ENCODE data around the gene NCAM2.
A peak's percentile ranks its signal among the peaks of the same experiment; 100 is the strongest.
"Not testable (repeated sequence)": the region's sequence is repeated elsewhere in the genome, so short reads cannot be mapped to it uniquely, and the experiment has no call there.

Gene NCAM2

GRCh38 chr21:21103692-21104091 lies 105.5 kb downstream of the NCAM2 start:
- DNase-seq (ENCODE audit: low read depth) = no peak

GRCh38 chr21:21109736-21110135 lies 111.5 kb downstream of the NCAM2 start:
- no peak for DNase-seq (ENCODE audit: low read depth)

- DNase-seq (ENCODE audit: low read depth) = no peak
Observed at GRCh38 chr21:21111309-21111920, 113.2 kb downstream of the NCAM2 start.

DNA sequence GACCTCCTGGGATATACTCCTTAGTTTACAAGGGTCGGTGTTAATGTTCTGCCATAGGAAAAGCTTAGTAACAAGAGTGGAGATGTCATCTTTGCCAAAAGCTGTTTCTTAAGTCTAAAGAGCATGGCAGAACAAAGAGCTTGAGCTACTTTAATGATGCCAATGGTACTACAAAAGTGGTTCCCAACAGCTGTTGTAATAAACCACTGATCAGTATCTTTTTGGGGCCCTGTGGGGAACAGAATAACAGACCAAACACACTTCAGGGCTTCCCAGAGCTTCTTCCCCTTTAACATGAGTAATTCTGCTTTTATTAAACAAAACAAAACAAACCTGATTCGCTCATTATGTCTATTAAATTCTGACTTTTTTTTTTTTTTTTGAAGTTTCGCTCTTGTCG lies 116.3 kb downstream of the NCAM2 start:
- no peak for DNase-seq (ENCODE audit: low read depth)

DNA sequence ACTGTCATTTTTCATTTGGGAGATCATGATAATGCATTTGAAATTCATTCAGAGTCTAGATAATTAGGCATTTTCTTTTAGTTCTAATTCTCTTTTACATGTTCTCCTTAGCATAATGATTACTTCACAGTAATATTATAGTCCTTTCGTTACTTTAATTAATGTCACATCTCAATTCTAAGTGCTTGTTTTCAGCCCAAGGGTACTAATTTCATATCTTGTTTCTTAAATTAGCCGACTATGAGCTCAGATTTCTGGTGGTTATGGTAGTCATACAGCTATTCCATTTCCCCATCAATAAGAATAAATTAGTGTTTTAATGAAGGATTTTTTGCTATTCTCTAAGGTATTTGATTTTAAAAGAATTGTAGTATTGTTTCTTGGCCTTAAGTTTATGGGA lies 120.9 kb downstream of the NCAM2 start:
- no peak for DNase-seq (ENCODE audit: low read depth)

DNA sequence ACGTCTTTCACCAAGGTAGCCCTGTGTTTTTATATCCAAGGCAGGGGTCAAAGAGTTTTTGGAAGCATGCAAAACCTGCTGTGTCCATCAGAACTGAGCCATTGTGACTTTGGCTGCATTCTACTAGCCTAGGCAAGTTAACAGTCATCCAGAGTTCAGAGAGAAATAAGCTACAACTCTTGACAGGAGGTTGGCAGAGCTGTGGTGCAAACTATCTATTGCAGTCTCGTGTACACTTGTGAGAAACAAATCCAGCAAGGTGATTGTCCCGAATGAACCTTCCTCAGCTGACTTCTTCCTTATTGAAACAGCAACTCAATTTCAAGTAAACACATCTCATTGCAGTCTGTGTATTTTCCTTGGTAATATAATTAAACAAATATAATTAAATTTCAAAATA lies 124.5 kb downstream of the NCAM2 start:
- no peak for DNase-seq (ENCODE audit: low read depth)

- DNase-seq (ENCODE audit: low read depth) = no peak
Observed at GRCh38 chr21:21132390-21132789, 134.2 kb downstream of the NCAM2 start.

GRCh38 chr21:21137986-21138385 lies 139.8 kb downstream of the NCAM2 start:
- DNase-seq (ENCODE audit: low read depth) = no peak

DNA sequence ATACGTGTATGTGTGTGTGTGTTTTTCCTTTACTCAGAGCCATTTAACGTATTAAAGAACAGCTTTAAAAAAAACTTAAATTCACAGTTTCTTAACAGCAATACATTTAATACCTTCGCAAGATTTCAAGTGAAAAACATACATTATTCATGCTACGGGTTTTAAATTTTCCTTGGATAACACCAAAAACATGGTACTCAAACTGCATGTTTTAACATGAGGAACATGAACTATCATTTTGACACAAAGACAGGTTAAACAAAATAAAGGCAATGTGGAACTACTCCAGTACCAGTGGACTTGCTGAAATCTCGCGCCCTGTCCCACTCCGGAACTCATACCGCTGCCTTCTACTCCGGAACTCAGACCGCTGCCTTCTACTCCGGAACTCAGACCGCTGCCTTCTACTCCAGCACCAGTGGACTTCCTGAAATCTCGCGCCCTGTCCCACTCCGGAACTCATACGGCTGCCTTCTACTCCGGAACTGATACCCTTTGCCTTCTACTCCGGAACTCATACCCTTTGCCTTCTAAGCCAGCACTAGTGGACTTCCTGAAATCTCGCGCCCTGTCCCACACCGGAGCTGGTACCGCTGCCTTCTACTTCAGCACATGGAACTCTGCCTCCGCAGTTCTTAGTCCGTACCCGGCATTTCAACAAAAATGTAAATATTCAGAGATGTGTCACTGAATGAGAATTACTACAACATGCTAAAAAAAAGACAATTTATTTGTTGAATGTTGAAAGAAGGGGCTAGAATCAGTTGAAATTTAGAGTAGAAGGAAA lies 148.6 kb downstream of the NCAM2 start:
- no peak for DNase-seq (ENCODE audit: low read depth)

GRCh38 chr21:21147374-21147745 lies 149.2 kb downstream of the NCAM2 start:
- DNase-seq (ENCODE audit: low read depth) = no peak

- DNase-seq (ENCODE audit: low read depth) = no peak
Observed at GRCh38 chr21:21148009-21148408, 149.8 kb downstream of the NCAM2 start.

DNA sequence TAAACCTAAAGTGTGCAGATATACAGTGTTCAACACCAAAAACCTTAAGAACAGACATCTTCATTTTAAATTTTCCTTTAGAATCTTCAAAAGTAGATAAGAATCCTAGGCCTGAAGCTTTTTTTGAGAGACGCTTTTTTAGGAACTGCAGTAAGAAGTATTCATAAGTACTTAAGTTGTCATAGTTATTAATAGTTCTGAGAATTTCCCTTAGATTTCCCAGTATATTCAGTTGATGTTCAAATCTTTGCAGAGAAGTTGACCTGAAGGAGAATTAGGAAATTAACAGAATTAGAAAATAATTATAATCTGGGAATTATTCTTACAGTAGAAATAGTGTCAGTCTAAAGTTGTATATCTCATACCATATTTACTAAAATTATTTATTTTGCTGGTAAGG lies 150.3 kb downstream of the NCAM2 start:
- DNase-seq (ENCODE audit: low read depth) = no peak

DNA sequence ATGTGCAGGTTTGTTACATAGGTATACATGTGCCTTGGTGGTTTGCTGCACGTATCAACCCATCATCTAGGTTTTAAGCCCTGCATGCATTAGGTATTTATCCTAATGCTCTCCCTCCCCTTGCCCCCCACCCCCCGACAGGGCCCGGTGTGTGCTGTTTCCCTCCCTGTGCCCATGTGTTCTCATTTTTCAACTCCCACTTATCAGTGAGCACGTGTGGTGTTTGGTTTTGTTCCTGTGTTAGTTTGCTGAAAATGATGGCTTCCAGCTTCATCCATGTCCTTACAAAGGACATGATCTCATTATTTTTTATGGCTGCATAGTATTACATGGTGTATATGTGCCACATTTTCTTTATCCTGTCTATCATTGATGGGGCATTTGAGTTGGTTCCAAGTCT lies 151.2 kb downstream of the NCAM2 start:
- DNase-seq (ENCODE audit: low read depth) = not testable (repeated sequence)

DNA sequence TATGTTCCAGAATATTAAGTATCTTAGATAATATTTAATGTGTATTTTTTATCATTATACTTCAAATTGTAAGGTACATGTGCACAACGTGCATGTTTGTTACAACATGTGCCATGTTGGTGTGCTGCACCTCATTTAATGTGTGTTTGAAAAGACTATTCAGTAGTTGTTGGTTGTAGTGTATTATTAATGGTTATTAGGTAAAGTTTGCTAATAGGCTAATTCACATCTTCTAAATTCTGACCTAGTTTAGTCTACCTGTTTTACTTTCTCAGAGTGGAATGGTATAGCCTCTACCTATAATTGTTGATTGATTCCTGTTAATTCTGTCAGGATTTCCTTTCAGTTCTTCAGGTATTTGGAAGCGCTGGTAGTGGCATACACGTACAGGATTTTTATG lies 153.0 kb downstream of the NCAM2 start:
- DNase-seq (ENCODE audit: low read depth) = no peak

- no peak for DNase-seq (ENCODE audit: low read depth)
Observed at GRCh38 chr21:21156397-21156796, 158.2 kb downstream of the NCAM2 start.

DNA sequence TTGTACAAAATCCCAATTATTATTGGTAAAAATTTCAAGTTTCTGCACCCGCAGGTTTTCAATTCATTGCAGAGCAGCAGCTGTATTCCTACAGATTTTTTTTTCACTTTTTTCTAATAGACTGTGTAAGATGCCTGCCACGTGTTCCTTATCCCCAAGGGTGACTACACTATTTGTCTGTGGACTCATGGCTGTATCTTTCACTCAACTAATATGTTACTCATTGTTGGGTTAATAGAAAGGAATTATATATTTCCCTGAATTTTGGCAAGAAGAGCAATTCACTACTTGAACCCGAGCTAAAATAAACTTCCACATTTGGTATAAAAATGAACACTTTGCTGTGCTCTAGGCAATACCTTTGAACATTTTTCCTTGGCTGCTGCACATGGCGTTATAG lies 158.7 kb downstream of the NCAM2 start:
- no peak for DNase-seq (ENCODE audit: low read depth)

DNA sequence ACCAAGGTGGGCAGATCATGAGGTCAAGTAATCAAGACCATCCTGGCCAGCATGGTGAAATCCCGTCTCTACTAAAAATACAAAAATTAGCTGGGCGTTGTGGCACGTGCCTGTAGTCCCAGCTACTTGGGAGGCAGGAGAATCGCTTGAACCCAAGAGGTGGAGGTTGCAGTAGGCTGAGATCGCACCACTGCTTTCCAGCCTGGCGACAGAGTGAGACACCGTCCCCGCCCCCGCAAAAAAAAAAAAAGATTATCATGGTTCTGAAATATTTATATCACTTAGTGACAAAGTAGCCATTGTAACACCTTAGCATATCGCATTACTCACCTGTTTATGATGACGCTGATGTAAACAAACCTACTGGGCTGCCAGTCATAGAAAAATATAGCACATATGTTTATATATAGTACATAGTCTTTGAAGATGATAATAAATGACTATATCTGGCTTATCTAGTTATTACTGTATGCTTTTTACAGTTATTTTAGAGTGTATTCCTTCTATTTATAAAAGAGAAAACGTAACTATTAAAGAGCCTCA lies 160.2 kb downstream of the NCAM2 start:
- no peak for DNase-seq (ENCODE audit: low read depth)

GRCh38 chr21:21159253-21159899 lies 161.2 kb downstream of the NCAM2 start:
- no peak for DNase-seq (ENCODE audit: low read depth)

DNA sequence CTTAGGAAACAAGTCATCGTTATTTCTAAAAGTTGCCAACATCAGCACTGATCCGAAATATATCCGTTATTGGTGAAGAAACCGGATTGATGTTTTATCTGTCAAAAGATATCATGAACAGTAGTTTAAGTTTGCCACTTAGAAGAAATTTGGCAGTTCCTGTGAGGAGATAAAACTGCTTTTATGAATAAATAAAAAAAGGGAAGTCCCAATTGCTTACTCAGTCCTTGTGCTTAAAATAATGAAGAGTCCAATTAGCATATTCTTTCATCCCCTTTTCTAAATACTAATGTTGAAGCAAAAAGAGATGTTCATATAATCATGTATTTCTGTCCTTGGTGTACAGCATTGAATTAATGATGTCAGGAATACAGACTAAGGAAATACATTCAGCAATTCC lies 164.6 kb downstream of the NCAM2 start:
- no peak for DNase-seq (ENCODE audit: low read depth)

GRCh38 chr21:21163904-21164303 lies 165.7 kb downstream of the NCAM2 start:
- peak; percentile 6 for DNase-seq (ENCODE audit: low read depth)

- no peak for DNase-seq (ENCODE audit: low read depth)
Observed at GRCh38 chr21:21165063-21165645, 166.9 kb downstream of the NCAM2 start.

DNA sequence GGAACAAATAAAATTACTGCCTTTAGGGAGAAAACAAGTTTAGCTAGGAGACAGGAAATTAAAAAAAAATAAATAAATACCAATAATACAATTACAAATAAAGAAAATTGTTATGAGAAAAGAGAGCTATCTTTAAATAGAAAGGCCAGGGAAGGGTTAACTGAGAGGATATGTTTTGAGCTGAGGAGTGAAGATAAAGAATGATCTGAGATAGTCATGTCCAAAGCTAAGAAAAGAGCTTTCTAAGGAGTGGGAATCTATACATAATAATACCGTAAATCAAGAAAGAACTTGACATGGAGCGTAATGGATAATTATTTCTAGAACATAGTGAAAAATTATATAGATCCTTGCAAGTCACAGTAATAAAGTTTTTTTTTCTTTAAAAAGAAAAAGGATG lies 176.5 kb downstream of the NCAM2 start:
- no peak for DNase-seq (ENCODE audit: low read depth)

- DNase-seq (ENCODE audit: low read depth) = no peak
Observed at GRCh38 chr21:21175798-21176334, 177.7 kb downstream of the NCAM2 start.
